ENCODE data around the gene AP3B1.

Gene AP3B1

DNA sequence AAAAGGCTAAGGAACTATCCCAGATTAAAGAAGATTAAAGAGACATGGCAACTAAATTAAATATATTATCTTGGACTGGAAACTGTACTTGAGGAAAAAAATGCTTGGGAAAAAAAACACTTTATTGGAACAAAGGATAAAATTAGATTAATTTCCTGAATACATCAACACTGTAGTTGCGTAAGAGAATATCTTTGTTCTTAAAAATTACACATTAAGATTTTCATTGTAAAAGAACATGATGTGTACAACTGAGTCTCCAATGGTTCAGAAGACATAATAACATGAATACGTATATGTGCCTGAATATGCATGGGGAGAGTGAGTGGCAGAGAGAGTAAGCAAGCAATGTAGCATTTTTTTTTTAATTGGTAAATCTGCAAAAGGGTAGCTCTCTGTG lies 2.8 kb downstream of the AP3B1 start:
- no peak for DNase-seq (ENCODE audit: low read depth, low spot score)

DNA sequence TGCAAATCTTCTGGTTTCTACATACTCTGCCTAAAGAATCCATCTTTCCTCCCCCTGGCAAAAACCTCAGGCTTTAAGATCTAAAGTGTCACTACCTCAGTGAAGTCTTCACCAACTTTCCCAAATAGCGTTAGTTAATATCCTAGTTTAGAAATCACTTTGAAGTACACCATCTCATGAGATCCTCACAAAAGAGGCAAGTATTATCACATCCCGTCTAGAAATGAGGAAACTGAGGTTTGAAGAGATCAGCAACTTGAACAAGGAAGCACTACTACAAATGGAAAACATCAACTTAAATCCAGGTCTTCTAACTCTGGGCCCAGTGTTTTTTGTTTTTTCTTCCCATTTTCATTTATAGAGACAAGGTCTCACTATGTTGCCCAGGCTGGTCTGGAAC lies 4.6 kb downstream of the AP3B1 start:
- DNase-seq (ENCODE audit: low read depth, low spot score), result no peak

DNA sequence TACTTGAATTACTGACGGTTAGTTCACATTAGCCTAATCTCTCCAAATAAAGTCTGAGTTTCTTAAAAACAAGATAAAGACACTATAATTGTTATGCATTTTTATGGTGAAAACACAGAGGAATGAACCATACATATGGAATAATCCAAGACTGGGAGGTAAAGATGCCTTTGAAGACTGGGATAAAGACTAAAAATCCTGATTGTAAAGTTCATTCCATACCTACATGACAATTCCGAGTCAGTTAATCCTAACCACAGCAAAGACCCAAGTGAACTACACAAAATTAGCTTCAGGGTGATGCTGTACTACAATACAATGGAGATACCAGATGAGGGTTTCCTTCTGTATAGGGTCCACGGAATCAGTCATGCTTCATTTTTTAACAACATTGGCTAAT lies 6.3 kb downstream of the AP3B1 start:
- peak; percentile 24 for DNase-seq (ENCODE audit: low read depth, low spot score)

DNA sequence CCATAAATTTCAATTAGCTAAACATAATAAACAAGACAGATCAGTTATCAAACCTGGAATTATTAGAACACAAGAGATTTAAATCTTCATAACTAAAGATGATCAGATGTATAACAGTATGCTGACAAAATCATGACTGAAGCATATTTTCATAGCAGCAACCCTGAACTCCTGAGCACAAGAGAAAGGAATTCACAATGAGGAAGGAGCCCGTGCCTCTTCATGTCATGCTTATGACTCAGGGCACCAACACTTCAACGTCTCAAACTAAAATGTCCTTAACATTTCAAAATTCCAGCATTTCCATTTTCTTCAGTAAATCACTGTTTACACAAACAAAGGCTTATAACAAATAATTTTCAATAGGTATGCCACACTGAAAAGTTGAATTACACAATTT lies 6.7 kb downstream of the AP3B1 start:
- DNase-seq (ENCODE audit: low read depth, low spot score), result peak; percentile 76

DNA sequence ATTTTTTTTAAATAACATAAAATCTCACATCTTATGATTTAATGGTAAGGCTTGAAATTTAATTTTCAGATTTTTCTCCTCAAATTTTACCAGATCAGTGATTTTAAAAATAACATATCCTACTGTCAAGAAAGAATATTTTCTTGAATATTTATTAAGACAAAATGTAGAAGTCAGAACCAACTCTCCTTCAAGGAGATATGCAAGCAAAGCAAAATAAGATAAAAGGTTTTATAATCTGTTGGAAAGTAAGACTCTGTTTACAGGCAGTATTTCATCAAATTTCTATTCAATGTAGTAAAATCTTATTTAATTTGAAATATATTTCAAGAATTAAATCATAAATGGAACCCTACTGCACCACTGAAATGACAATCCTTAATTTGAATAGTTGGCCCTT lies 7.3 kb downstream of the AP3B1 start:
- no peak for DNase-seq (ENCODE audit: low read depth, low spot score)

DNA sequence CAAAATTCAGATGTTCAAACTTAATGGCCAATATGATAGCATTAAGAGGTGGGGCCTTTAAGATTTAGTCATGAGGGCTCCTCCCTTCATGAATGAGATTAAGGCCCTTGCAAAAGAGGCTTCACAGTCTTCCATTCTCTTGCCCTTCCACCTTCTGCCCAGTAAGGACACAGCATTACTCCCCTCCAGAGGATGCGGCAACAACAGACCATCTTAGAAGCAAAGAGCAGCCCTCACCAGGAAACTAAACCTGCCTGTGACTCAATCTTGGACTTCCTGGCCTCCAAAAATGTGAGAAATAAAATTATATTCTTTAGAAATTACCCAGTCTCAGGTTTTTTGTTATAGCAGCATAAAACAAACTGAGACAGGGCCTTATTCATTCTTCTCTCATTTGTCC lies 8.2 kb downstream of the AP3B1 start:
- DNase-seq (ENCODE audit: low read depth, low spot score), result no peak

DNA sequence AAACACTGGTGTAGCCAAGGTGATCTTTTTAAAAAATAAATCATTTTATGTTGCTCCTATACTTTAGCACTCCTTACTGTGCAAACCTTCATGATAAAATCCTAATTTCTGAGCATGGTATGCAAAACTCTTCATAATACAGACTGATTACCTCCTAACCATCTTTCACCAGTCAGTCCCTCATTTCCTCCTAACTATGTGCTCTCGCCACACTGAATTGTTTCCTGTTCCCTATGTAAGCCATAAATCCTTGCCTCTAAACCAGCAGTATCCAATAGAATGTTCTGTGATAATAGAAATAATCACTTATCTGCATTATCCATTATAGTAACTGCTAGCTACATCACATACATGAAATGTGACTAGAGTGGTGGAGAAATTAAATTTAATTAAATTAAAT lies 10.7 kb downstream of the AP3B1 start:
- DNase-seq (ENCODE audit: low read depth, low spot score), result no peak

DNA sequence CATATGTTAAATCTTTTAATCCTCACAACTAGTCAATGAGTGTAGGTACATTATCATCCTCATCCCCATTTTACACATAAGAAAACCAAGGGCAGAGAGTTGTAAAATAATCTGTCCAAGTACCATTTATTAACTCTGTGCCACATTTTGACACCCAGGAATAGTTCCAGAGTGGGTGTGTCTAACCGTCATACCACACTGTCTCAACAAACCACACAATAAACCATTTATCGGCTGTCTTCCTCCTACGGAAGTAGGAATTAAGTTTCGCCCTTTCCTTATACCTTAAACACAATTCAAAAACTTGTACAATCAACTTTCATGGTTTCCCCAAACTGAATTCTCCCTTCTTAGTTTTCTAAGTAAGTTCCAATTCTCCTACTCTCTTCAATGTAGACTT lies 11.4 kb downstream of the AP3B1 start:
- no peak for DNase-seq (ENCODE audit: low read depth, low spot score)

DNA sequence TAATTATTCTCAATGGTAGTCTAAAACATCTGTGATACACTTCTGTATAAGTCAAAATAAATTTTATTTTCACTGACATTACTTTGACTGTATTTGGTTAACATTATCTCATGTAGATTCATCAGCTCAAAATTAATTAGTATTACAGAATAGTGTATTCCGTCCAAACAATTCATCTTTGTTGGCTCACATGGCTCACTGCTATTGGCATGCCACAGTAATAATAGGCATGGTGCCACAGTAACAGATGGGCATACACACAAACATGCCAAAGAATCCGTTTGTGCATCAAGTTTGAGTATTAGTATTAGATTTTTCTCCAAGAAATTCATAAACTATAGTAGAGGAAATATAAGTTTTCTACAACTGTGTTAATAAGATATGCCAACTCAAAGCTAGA lies 14.2 kb downstream of the AP3B1 start:
- DNase-seq (ENCODE audit: low read depth, low spot score), result no peak

DNA sequence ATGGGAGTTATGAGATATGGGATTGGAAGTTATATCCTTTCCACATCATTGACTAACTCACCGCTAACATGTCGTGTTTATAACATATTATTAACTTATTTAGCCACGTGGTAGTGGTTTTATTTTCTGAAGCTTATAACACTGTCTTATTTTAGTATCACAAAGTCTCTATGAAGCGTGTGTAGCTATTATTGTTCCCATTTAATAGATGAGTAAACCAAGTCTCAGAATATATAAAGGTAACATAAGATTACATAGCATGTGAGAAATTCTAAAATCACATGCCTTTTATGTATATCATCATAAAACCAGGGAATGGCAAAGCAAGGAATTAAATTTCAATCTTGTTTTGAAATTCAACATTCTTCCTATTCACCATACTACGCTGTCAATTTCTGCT lies 15.3 kb downstream of the AP3B1 start:
- no peak for DNase-seq (ENCODE audit: low read depth, low spot score)

DNA sequence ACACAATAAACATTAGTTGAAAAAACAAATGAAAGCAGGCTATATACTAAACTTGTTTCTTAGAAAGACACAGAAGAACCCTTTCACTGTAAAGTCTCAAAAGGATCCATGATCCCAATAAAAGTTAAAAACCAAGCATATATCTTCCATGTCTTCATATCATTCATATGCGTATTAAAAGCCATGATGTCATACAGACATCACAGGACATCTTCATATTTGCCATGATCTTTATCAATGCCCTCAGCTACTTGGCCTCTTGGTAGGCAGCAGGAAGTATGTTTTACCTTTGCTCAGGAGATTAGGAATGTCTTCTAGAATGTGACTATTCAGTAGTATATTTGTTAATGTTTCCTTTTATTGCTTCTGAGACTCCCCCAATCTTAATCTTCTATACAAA lies 16.8 kb downstream of the AP3B1 start:
- no peak for DNase-seq (ENCODE audit: low read depth, low spot score)

DNA sequence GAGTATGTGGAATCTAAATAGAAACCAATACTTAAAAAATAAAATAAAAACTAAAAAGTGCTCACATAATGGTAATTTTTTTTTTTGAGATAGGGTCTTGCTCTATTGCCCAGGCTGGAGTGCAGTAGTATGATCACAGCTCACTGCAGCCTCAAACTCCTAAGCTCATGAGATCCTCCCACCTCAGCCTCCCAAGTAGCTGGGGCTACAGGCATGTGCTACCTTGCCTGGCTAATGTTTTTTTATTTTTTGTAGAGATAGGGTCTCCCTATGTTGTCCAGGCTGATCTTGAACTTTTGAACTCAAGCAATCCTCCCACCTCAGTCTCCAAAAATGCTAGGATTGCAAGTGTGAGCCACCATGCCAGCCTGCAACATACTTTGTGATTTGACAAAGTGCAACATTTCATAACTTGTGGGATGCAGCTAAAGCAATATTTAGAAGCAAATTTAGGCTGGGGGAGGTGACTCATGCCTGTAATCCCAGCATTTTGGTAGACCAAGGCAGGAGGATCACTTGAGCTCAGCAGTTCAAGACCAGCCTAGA lies 18.4 kb downstream of the AP3B1 start:
- DNase-seq (ENCODE audit: low read depth, low spot score), result no peak

DNA sequence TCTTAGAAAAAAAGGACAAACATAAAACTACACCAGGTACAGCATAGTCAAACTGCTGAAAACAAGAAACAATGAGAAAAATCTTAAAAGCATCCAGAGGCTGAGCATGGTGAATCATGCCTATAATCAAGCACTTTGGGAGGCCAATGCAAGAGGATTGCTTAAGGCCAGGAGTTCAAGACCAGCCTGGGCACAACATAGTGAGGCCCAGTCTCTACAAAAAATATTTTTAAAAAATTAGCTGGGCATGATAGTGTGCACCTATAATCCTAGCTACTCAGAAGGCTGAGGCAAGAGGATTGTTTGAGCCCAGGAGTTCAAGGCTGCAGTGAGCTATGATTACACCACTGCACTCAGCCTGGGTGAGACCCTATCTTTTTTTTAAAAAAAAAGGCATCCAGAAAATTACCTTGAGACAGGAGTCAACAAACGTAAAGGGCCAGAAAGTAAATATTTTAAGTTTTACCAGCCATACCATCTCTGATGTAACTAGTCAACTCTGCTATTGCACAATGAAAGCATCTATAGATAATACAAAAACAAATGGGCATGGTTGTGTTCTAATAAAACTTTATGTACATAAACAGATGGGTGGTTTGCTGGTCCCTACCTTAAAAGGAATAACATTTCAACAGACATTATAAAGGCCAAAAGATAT lies 19.8 kb downstream of the AP3B1 start:
- no peak for DNase-seq (ENCODE audit: low read depth, low spot score)

DNA sequence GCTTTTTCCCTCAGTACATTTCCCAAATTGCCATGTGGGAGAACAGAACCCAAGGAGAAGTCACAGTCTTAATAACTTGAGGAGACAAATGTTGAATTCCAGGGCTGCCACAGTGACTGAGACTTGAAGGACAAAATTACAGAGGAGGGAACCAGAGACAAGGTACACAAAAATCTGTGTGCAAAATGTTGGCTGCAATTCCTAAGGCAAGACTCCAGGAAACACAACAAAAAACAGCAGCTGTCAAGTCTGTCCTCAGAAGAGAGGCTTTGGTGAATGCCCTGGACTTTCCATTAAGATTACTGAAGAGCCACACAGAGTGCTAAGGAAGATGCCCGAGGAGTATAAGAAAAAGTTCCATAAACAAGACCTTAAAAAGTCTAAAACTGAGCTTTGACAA lies 21.1 kb downstream of the AP3B1 start:
- DNase-seq (ENCODE audit: low read depth, low spot score), result peak; percentile 24

DNA sequence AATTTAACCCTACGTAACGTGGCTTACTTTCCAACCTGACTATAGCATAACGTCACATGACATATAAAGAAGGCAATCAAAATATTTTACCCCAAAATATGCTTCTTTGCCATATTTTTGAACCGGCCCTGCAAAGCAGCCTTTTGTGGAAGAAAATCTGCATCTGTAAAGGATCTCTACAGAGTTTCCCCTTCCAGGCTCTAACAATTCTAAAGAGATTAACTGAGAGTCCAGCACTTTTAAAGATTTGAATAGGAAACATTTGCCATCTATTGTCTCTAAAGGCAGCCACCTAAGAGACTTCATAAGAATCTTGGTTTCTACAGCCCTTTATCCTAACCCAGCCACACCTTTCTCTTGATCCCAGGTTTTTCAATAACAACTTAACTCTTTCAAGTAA lies 22.7 kb downstream of the AP3B1 start:
- no peak for DNase-seq (ENCODE audit: low read depth, low spot score)

DNA sequence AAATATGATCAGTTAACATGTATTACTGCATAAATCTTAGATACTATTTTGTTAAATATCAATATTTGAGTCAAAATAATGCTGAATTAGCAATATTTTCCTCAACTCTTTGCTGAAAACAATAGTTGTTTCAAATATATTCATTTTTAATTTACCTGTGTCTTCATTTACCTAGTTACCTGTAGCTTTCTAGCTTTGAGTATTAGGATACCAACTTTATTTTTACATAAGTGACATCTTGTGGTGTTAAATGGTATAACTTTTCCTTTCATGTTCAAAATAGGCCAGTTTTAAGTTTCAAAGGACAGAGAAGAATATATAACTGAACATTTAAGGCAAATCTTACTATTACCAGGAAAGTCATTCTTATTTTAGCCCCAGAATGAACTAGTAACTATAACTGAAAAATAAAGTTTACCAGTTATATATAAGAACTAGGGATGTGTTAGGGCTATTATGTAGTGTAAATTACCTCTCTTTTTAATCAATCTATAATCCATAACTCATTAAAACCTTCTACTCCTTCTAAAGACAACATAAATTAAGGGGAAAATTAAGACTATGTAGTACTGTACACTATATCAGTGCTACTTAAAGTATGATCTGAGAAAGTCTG lies 25.3 kb downstream of the AP3B1 start:
- peak; percentile 16 for DNase-seq (ENCODE audit: low read depth, low spot score)

DNA sequence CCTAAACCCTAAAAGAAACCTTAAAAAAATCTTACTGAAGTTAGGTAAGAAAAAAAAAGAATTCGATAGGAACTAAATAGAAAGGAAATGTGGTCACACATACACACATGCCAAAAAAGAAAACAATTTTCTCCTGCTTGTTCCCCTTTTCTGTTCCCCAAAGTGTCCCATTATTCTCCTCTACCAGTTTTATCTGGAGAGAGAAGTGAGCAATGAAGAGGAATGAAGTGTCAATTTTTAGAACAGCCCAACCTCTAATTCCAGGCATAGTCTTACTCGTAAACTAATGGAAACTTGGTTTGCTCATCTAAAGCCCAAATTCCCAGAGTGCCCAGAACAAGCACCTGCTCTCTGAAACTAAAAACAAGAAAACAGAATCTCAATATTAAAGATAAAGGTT lies 26.1 kb downstream of the AP3B1 start:
- DNase-seq (ENCODE audit: low read depth, low spot score), result no peak

DNA sequence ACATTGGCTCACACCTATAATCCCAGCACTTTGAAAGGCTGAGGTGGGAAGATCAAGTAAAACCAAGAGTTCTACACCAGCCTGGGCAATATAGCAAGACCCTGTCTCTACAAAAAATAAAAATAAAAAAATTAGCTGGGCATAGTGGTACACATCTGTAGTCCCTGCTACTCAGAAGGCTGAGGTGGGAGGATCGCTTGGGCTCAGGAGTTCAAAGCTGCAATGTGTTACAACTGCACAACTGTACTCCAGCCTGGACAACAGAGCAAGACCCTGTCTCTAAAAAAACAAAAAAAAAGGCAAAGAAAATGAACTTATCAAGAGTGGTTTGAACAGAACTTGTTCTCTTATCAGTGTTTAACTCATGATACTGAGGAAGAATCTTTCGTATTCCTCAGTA lies 29.3 kb downstream of the AP3B1 start:
- no peak for DNase-seq (ENCODE audit: low read depth, low spot score)

DNA sequence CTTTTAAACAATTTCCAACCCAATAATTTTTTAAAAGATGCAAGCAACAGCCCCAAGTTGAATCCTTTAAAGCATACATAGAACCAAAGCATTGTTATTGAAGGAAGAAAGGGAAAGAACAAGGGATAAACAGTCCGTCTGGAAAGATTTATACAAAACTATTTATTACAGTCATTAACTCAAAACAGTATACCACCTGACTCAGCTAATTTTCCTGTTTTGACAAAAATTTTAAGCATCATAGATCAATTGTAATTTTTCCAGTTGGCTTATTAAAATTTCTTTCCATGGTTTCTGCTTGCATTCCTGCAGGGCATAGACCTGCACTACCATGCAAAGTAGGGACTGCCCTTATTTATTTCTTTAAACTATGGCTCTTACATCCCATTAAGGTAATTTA lies 29.9 kb downstream of the AP3B1 start:
- no peak for DNase-seq (ENCODE audit: low read depth, low spot score)

DNA sequence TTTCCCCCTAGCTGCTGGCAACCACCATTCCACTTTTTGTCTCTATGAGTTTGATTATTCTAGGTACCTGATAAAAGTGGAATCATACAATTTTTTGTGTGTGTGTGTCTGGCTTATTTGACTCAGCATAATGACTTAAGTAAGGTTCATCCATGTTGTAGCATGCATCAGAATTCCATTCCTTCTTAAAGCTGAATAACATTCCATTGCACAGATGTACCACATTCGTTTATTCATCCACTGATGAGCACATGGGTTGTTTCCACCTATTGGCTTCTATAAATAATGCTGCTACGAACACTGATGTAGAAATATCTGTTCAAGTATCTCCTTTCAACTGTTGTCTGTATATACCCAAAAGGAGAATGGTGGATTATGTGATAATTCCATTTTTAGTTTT lies 33.7 kb downstream of the AP3B1 start:
- DNase-seq (ENCODE audit: low read depth, low spot score), result no peak

DNA sequence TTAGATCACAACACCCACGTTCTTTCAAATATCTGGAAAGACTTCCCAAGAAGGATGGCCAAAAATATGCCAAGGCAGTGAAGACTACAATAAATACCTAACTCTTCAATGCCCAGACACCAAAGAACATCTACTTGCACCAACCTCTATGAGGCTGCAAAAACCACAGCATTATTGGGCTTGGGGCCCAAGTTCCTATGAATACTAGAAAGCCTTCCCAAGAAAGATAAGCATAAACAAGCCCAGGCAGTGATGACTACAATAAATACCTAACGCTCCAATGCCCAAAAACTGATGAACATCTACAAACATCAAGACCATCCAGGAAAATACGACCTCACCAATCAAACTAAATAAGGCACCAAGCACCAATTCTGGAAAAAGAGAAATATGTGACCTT lies 41.3 kb downstream of the AP3B1 start:
- DNase-seq (ENCODE audit: low read depth, low spot score), result peak; percentile 47

DNA sequence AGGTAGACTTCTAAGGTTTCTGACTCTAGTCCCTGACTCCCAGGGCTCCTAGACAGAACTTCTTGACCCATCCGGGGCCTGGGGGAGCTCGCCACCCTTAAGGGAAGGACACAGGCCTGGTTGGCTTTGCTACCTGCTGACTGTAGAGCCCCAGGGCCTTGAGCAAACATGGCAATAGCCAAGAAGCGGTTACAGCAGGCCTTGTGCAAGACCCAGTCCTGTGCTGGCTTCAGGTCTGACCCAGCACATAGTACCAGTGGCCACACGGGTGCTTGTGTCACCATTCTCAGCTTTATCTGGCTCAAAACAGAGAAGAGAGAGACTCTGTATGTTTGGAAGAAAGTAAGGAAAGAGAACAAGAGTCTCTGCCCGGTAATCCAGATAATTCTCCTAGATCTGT lies 41.8 kb downstream of the AP3B1 start:
- DNase-seq (ENCODE audit: low read depth, low spot score), result no peak

DNA sequence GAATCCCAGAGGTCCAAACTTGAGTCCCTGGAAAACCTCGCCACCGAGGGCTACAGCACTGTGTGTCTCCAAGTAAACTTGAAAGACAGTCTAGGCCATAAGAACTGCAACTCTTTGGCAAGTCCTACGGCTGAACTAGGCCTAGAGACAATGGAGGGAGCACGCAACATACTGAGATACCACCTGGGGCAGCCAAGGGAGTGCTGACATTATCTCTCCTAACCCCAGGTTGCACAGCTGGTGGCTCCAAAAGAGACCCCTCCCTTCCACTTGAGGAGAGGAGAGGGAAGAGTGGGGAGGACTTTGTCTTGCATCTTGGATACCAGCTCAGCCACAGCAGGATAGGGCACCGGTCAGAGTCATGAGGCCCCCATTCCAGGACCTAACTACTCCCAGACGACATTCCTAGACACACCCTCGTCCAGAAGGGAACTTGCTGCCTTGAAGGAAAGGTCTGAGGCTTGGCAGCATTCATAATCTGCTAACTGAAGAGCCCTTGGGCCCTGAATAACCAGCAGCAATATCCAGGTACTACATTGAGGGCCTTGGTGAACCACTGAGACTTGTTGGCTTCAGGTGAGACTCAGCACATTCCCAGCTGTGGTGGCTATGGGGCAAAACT lies 42.7 kb downstream of the AP3B1 start:
- DNase-seq (ENCODE audit: low read depth, low spot score), result no peak
